HepG2 (cell line): Measurements from ENCODE around the gene STX1B. TPM values are rescaled to one million over a fixed set of nuclear protein-coding genes. Genes with fewer than 3 reads are reported as not detected.
A peak's percentile ranks its signal among the peaks of the same experiment; 100 is the strongest.

Experiments
- CENPT ChIP-seq: sonication (generic); formaldehyde crosslinking; IDR thresholded peaks from 2 replicates; pipeline ENCODE4 v1.8.0; 2022; ENCODE audit warnings: low read depth, mild to moderate bottlenecking, moderate library complexity, missing genetic modification reagents
- KDM2A ChIP-seq: sonication (generic); formaldehyde crosslinking; IDR thresholded peaks from 2 replicates; pipeline ENCODE4 v1.4.0; 2020; ENCODE audit warnings: low read depth, missing genetic modification reagents, borderline replicate concordance
- KDM4B ChIP-seq: sonication (generic); formaldehyde crosslinking; IDR thresholded peaks from 2 replicates; pipeline ENCODE4 v1.4.0; 2020; ENCODE audit warnings: missing genetic modification reagents
- LCORL ChIP-seq, 2 experiments: fragments of 450-650 bp in 1 of 2; sonication (generic) in 1 of 2; formaldehyde crosslinking in 1 of 2; IDR thresholded peaks; 2 replicates each; pipeline versions ENCODE4 v1.5.0 to v1.6.1; 2017 to 2020; ENCODE audit warnings: antibody characterized with exemption in 1 of 2, missing genetic modification reagents in 1 of 2
- MED8 ChIP-seq: sonication (generic); formaldehyde crosslinking; IDR thresholded peaks from 2 replicates; pipeline ENCODE4 v1.8.1; 2023; ENCODE audit warnings: mild to moderate bottlenecking, missing genetic modification reagents; ENCODE audit not compliant: insufficient replicate concordance
- PAWR ChIP-seq: sonication (generic); formaldehyde crosslinking; IDR thresholded peaks from 2 replicates; pipeline ENCODE4 v1.4.0; 2020; ENCODE audit warnings: missing genetic modification reagents, mild to moderate bottlenecking, borderline replicate concordance
- RFX5 ChIP-seq: IDR thresholded peaks from 2 replicates; pipeline ENCODE4 v1.6.1; 2011; ENCODE audit warnings: low read depth, low read length, improper control_type of control experiment
- RFXANK ChIP-seq: IDR thresholded peaks from 2 replicates; pipeline ENCODE4 v1.6.1; 2016
- SMAD1 ChIP-seq: sonication (generic); formaldehyde crosslinking; IDR thresholded peaks from 2 replicates; pipeline ENCODE4 v1.4.0; 2020; ENCODE audit warnings: missing genetic modification reagents, low read depth, mild to moderate bottlenecking, borderline replicate concordance
- THAP7 ChIP-seq: sonication (generic); formaldehyde crosslinking; IDR thresholded peaks from 2 replicates; pipeline ENCODE4 v1.8.1; 2023; ENCODE audit warnings: mild to moderate bottlenecking, missing genetic modification reagents
- YEATS4 ChIP-seq: sonication (generic); formaldehyde crosslinking; IDR thresholded peaks from 2 replicates; pipeline ENCODE4 v1.4.0; 2020; ENCODE audit warnings: missing genetic modification reagents, borderline replicate concordance
- ZC3H4 ChIP-seq: sonication (generic); formaldehyde crosslinking; IDR thresholded peaks from 2 replicates; pipeline ENCODE4 v1.4.0; 2020; ENCODE audit warnings: missing genetic modification reagents, borderline replicate concordance
- ZNF124 ChIP-seq: sonication (generic); formaldehyde crosslinking; IDR thresholded peaks from 2 replicates; pipeline ENCODE4 v1.4.0; 2020; ENCODE audit warnings: missing genetic modification reagents
- ZNF496 ChIP-seq: sonication (generic); formaldehyde crosslinking; IDR thresholded peaks from 2 replicates; pipeline ENCODE4 v1.8.1; 2023; ENCODE audit warnings: mild to moderate bottlenecking, moderate library complexity, missing genetic modification reagents; ENCODE audit not compliant: insufficient replicate concordance
- ZNF563 ChIP-seq: sonication (generic); formaldehyde crosslinking; IDR thresholded peaks from 2 replicates; pipeline ENCODE4 v1.8.0; 2022; ENCODE audit warnings: mild to moderate bottlenecking, moderate library complexity, missing genetic modification reagents
- ZNF570 ChIP-seq: sonication (generic); formaldehyde crosslinking; IDR thresholded peaks from 2 replicates; pipeline ENCODE4 v1.4.0; 2020; ENCODE audit warnings: mild to moderate bottlenecking, missing genetic modification reagents, borderline replicate concordance
- ZNF616 ChIP-seq: sonication (generic); formaldehyde crosslinking; IDR thresholded peaks from 2 replicates; pipeline ENCODE4 v1.5.0; 2020; ENCODE audit warnings: low read depth, mild to moderate bottlenecking, missing genetic modification reagents
- ZNF652 ChIP-seq: IDR thresholded peaks from 2 replicates; pipeline ENCODE4 v1.6.1; 2016; ENCODE audit warnings: low read depth, borderline replicate concordance
- ZNF672 ChIP-seq: sonication (generic); formaldehyde crosslinking; IDR thresholded peaks from 2 replicates; pipeline ENCODE4 v1.8.1; 2022; ENCODE audit warnings: missing genetic modification reagents
- ZNF703 ChIP-seq: sonication (generic); formaldehyde crosslinking; IDR thresholded peaks from 2 replicates; pipeline ENCODE4 v1.5.1; 2020; ENCODE audit warnings: missing genetic modification reagents, mild to moderate bottlenecking, moderate library complexity, borderline replicate concordance
- ZNF777 ChIP-seq: sonication (generic); formaldehyde crosslinking; IDR thresholded peaks from 2 replicates; pipeline ENCODE4 v1.4.0; 2020; ENCODE audit warnings: missing genetic modification reagents
- ZNF800 ChIP-seq: sonication (generic); formaldehyde crosslinking; IDR thresholded peaks from 2 replicates; pipeline ENCODE4 v1.4.0; 2020; ENCODE audit warnings: missing genetic modification reagents
- polyA plus RNA-seq, 8 experiments: library from polyadenylated mRNA; depleted of rRNA in 3 of 8; stranded (reverse) in 7 of 8; unstranded in 1 of 8; fragments of >200 nt; fragmentation: Illumina TruSeq in 4 of 8; extraction: Trizol in 4 of 8; gene quantifications; 2 replicates each; pipeline versions ENCODE4 v1.2.1 to v1.2.3, GENCODE V29; 2011 to 2016; ENCODE audit warnings: low read depth in 4 of 8, missing spikeins in 1 of 8, mixed read lengths in 1 of 8; ENCODE audit not compliant: insufficient read depth in 1 of 8
- total RNA-seq, 5 experiments: library from RNA; depleted of rRNA; stranded (reverse); fragments of >200 nt; fragmentation: Illumina TruSeq; extraction: Trizol; gene quantifications; 2 replicates each; pipeline ENCODE4 v1.2.3, GENCODE V29; 2016; ENCODE audit warnings: low read depth in 1 of 5
- TF ChIP-seq, protein P1 (sequence below): sonication (generic); formaldehyde crosslinking; conservative IDR thresholded peaks from 2 replicates; pipeline ENCODE4 v1.8.1; 2023; ENCODE audit warnings: missing genetic modification reagents
- TF ChIP-seq, protein P2 (sequence below): sonication (generic); formaldehyde crosslinking; IDR thresholded peaks from 2 replicates; pipeline ENCODE4 v1.5.0; 2020; ENCODE audit warnings: mild to moderate bottlenecking, missing genetic modification reagents

The STX1B gene
- total and polyA plus RNA-seq, 2 of the 13 experiments (the other 11 are each of a cell fraction or from before 2014, with no cell fraction given) = 2.1 to 3.0 TPM

GRCh38 chr16:30996985-30997724 is 13.3 kb downstream of the STX1B start (continued):
- TF ChIP-seq ZNF570 (CRISPR knock-in tag) (peak; percentile 15; the same call in 1 of the 2 replicates), RFX5 (0 out of 2 replicates have a peak, but pooled peaks have one; percentile 12), MED8 (peak; percentile 78), ZC3H4 (peak; percentile 71; the same call in 1 of the 2 replicates), THAP7 (CRISPR knock-in tag) (peak; percentile 84; the same call in 1 of the 2 replicates), ZNF616 (CRISPR knock-in tag) (peak; percentile 69; the same call in 1 of the 2 replicates), ZNF777 (CRISPR knock-in tag) (peak; percentile 62; the same call in 1 of the 2 replicates), ZNF703 (no peak), LCORL (IDR thresholded peaks at IDR 0.05) (no peak), LCORL (CRISPR knock-in tag; IDR thresholded peaks at IDR 0.05) (peak; percentile 83; the same call in 1 of the 2 replicates), ZNF652 (CRISPR knock-in tag) (no peak), RFXANK (CRISPR knock-in tag) (no peak), ZNF563 (CRISPR knock-in tag) (peak; percentile 64), ZNF496 (no peak), ZNF800 (CRISPR knock-in tag) (no peak), KDM2A (CRISPR knock-in tag) (peak; percentile 79), SMAD1 (peak; percentile 84), YEATS4 (CRISPR knock-in tag) (peak; percentile 33), CENPT (CRISPR knock-in tag) (0 out of 2 replicates have a peak, but pooled peaks have one; percentile 69), PAWR (CRISPR knock-in tag) (no peak), ZNF124 (no peak), ZNF672 (CRISPR knock-in tag) (no peak), KDM4B (CRISPR knock-in tag) (peak; percentile 77)
- TF ChIP-seq, protein P1, sequence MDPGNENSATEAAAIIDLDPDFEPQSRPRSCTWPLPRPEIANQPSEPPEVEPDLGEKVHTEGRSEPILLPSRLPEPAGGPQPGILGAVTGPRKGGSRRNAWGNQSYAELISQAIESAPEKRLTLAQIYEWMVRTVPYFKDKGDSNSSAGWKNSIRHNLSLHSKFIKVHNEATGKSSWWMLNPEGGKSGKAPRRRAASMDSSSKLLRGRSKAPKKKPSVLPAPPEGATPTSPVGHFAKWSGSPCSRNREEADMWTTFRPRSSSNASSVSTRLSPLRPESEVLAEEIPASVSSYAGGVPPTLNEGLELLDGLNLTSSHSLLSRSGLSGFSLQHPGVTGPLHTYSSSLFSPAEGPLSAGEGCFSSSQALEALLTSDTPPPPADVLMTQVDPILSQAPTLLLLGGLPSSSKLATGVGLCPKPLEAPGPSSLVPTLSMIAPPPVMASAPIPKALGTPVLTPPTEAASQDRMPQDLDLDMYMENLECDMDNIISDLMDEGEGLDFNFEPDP (CRISPR knock-in tag) = no peak
- TF ChIP-seq, protein P2, sequence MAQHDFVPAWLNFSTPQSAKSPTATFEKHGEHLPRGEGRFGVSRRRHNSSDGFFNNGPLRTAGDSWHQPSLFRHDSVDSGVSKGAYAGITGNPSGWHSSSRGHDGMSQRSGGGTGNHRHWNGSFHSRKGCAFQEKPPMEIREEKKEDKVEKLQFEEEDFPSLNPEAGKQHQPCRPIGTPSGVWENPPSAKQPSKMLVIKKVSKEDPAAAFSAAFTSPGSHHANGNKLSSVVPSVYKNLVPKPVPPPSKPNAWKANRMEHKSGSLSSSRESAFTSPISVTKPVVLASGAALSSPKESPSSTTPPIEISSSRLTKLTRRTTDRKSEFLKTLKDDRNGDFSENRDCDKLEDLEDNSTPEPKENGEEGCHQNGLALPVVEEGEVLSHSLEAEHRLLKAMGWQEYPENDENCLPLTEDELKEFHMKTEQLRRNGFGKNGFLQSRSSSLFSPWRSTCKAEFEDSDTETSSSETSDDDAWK = no peak
